Measurements from ENCODE around the gene DPP6.
"Not testable (repeated sequence)": the region's sequence is repeated elsewhere in the genome, so short reads cannot be mapped to it uniquely, and the experiment has no call there.

Gene DPP6

DNA sequence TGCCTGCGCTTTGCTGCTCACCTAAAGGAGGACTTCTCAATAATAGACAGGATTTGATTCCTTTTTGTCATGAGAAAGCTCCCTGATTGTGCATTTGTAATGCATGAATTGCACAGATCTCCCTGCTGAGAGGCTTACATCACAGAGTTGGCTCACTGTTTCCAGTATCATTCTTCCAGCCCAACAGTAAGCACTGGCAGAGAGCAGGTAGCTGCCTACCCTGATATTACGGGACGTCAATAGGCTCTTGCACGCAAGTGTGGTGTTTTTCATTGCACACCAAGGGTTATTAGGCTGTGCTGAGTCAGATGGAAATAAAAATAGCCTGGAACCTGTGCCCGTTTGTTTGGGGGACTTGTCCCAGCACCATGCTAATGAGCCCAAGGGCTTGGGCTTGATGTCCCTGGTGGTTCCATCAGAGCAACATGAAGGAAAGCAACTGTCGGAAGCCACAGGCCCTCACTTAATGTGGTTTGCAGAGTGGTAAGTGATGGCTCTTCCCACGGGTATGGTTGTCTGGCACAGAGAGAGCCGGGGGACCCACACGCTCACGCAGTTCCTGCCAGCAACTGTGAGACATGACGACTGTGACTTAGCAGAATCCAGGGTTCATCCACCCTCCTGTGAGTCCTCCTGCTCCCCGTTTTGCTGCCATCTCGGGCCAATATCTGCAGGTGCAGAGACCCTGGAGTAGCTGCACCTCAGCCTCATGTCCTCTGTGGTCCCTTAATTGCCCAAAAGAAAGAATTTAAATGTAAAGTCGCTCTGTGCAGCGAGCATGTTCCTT lies 20.4 kb downstream of the DPP6 start:
- not testable (repeated sequence) for DNase-seq (ENCODE audit: low read depth in 2 of 2)

DNA sequence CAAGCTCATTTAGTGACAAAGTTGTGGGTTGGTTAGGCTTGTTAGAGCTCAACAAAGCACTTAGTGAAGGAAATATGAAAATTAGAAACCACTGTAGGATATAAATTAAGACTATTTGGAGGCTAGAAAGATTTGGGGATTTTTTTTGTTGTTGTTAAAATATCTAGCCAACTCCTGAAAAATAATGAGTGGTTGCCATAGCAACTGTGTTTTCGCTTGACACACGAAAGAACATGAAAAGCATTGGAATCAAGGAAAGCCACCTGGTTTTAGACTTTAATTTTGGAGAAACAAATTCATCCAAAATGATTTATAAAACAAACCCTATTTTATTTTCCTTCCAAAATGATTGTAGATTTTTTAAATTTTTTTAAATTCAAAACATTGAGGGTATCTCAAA lies 26.3 kb downstream of the DPP6 start:
- not testable (repeated sequence) for DNase-seq (ENCODE audit: low read depth in 2 of 2)

DNA sequence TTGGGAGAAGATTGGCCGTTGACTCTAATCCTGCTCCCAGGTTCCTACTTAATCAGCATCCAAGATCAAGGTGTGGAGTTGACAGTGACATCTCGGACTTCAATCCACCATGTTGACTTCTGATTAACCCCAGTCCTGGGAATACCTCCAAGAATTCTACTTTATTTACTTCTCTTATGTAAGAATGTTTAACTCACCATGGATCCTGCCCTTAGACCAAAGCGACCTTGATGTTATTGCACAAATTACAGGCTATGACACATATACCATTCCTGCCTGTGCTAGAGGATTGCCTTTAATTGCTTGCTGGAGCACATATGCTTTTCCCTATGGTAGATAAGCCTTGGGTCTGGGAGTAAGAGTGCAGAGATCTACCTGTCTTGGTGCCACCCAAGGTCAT lies 28.1 kb downstream of the DPP6 start:
- DNase-seq (ENCODE audit: low read depth in 2 of 2): not testable (repeated sequence)

DNA sequence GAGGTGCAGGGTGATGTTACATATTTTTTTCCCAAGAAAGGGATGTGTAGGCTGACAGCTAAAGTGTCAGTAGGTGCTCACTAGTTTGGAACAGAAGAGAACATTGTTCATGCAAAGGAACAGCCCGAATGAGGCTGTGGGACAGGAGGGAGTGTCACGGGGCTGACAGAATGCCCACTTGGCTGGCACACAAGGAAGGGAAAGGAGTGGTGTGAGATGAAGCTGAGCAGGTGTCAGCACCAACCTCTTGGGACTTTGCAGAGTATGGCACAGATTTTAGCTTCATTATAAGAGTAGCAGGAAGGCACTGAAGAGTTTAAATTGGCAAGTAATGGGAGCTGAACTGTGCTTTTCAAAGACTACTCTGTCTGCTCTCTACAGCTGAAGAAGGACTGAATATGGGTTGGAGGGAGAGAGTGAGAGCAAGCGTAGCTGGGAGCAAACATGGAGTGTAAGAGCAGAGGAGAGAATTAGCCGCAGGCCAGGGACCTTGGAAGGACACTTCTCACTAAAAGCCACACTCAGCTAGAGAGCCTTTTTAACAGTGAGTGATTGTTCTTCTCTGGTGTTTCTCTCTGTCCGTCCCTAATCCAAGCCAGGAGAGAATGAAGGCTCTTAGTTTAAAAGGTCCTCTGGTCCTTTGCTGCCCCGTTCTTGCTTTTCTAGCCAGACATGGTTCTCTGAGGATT lies 35.0 kb downstream of the DPP6 start:
- DNase-seq (ENCODE audit: low read depth in 2 of 2): not testable (repeated sequence)

DNA sequence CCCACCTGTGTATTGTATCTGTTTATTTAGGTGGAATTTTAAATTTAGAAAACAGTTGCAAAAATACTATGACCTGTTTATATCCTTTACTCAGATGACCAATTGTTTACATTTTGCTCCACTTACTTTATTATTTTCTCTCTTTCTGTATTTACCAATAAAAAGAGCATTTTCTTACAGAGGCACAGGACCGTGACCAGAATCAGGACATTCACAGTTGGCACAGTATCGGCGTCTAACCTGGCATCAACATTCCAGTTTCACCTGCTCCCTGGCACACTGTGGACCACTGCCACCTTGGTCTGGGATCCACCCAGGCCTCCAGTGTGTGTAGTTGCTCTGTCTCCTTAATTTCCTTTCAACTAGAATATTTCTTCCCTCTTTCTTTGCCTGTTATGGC lies 39.9 kb downstream of the DPP6 start:
- not testable (repeated sequence) for DNase-seq (ENCODE audit: low read depth in 2 of 2)

DNA sequence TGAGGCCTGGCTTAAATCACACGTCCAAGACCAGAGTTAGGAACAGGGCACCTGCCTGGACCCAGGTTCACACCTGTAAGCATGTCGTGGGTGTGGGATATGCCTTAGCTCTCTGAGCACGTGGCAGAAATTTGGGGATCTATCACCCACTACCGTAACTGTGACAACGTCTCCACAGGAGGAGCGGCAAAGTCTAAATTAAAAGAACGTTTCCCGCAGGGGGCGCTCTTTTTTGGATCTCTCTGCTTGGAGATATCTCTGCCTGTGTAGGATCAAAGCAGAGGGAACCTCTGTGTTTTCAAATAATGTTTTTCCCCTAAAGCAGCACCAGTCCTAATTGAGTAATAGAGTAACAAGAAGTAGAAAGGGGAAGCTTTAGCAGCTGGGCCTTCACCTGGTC lies 43.0 kb downstream of the DPP6 start:
- DNase-seq (ENCODE audit: low read depth in 2 of 2): not testable (repeated sequence)

DNA sequence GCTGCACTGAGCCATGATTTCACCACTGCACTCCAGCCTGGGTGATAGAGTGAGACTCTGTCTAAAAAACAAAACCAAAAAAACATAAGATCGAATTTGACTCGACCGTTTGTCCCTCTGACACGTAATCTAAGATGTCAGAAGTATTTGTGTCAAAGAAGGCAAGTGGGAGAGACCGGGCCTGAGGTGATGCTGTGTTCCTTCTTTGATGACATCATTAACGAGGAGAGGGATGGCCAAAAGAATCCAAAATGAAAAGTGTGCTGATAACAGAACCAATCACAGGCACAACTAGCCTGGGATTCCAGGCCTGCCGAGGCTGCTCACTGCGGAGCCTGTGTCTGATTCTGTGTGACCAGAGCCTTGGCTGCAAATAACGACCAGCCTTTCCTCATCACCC lies 52.9 kb downstream of the DPP6 start:
- DNase-seq (ENCODE audit: low read depth in 2 of 2): not testable (repeated sequence)

DNA sequence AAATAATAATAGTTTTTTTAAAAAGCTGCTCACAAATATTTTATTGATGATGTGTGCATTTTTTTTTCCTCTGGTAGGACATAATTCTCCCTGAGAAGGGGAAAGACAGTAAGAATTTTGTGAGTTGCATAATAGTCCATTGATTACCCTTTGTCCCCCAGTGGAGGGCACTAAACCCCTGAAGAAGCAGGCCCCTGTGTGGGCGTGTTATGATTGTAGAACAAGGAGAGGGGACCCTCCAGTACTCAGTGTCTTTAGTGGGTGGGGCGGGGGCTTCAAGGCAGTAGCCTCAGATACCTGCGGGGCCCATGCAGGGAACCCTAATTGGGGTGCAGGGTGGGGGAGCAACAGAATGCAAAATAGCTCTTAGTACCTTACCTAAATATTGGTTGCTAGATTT lies 57.4 kb downstream of the DPP6 start:
- DNase-seq (ENCODE audit: low read depth in 2 of 2): not testable (repeated sequence)

DNA sequence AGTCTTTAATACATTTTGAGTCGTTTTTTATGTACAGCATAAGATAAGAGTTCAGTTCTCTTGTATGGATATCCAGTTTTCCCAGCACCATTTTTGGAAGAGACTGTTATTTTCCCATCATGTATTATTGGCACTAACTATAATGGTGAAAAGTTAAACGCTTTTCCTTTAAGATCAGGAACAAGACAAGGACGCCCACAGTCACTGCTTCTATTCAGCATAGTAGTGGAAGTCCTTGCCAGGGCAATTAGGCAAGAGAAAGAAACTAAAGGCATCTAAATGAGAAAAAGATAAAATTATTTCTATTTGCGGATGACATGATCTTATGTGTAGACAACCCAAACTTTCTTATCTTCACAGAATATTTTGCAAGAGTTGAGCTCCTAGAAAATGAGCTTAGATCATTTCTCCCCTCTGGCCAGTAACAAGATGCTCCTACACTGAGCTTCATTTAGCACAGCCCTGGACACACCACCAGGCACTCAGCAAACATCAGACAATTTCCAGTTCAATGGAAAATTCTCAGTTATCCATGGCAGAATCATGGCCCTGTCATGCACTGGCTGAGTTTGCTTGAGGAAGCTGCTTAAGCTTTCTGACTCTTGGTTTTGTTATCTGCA lies 61.6 kb downstream of the DPP6 start:
- DNase-seq (ENCODE audit: low read depth in 2 of 2): not testable (repeated sequence)

DNA sequence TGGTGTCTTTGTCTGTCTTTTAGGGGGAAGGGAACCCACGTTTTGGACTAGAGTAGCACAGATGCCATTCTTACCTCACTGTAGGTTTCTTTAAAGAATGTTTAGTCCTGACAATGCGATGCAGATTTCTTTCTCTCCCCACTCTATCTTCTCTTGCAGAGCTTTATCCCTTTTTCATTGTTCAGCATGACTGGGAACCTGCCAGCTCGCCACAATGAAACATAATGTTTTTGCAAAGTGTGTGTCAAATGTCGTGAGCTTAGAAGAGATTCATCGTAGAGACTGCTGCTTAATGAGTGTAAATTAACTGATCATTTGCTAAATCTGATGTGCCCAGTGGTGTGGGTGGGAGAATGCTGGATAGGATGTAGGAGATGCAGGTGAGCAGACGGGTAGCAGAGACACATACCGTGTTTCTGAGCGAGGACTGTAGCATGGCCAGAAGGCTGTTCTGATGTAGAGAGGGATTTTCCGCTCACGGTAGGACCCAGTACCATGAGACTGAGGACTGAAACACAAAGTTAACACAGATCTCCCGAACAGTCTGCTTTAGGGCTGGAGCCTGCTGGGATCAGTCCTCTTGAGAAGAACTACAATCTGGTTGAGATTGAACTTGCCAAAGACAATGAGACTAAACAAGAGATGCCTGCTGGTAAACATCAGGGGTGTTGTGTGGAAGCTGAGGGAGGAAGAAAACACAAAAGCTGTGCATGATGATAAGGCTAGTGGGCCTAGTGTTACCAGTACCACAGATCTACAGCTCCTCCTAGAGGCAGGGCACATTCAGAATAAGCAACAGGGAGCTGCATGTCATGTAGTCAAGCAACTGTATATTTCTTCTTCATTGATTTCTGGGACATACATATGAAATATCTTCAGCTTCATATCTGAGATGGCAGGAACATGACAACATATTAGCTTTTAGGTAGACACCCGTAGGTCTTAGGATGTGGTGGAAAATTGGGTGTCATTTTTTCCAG lies 65.5 kb downstream of the DPP6 start:
- not testable (repeated sequence) for DNase-seq (ENCODE audit: low read depth in 2 of 2)

DNA sequence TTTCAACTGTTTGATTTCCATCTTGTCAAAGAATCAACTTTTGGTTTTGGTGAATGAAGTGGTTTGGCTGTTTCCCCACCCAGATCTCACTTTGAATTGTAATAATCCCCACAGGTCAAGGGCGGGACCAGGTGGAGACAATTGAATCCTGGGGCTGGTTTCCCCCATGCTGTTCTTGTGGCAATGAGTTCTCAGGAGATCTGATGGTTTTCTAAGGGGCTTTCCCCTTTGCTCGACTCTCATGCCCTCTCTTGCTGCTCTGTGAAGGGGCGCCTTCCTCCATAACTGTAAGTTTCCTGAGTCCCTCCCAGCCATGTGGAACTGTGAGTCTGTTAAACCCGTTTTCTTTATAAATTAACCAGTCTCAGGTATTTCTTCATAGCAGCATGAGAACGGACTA lies 68.6 kb downstream of the DPP6 start:
- not testable (repeated sequence) for DNase-seq (ENCODE audit: low read depth in 2 of 2)

DNA sequence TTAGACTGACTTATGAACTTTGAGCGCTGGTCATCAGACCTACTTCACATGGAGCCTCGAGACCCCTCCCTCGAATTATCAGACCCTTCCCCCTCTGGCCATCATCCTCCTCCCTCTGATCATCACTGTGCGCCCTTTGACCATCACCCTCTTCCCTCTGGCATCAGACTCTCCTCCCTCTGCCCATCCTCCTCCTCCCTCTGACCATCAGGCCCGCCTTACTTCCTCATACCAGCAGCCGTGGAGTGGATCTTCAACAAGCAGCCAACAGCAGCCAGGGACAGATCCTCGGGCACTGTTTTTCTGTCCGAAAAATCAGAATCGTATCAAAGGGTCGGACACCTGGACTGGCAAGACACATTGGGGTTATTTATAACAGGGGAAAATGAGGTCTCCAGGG lies 70.5 kb downstream of the DPP6 start:
- DNase-seq (ENCODE audit: low read depth in 2 of 2): not testable (repeated sequence)

DNA sequence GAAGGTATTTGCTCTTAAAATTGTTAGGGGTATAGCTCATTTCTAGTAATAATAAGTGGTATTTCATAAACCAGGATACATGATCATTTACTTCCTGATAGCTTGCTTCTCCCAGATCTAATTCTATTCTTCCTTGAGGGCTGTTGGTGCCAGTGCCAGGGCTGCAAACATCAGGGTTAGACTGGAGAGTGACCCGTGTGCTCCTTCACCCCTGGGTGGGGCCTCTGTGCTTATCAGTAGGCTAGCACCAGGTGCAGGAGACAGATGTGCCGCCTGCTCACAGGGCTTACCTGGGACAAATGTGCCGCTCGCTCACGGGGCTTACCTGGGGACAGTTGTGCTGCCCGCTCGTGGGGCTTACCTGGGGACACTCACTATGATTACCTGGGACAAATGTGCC lies 71.2 kb downstream of the DPP6 start:
- not testable (repeated sequence) for DNase-seq (ENCODE audit: low read depth in 2 of 2)

DNA sequence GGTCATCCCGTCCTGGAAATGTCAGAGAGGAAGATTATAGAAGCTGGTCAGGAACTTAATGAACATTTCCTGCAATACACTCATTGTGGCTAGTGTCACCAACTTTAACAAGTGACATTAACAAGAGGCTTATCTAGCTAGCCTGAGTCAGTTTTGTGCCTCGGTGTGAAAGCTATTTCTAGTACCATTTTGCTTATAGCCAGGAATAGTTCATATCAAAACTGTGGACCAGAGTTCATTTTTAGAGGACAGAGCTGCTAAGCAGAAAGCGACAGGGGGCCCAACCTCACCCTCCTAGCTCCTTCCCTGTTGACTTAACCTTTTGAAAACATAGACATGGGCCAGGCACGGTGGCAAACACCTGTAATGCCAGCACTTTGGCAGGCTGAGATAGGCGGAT lies 76.9 kb downstream of the DPP6 start:
- not testable (repeated sequence) for DNase-seq (ENCODE audit: low read depth in 2 of 2)

DNA sequence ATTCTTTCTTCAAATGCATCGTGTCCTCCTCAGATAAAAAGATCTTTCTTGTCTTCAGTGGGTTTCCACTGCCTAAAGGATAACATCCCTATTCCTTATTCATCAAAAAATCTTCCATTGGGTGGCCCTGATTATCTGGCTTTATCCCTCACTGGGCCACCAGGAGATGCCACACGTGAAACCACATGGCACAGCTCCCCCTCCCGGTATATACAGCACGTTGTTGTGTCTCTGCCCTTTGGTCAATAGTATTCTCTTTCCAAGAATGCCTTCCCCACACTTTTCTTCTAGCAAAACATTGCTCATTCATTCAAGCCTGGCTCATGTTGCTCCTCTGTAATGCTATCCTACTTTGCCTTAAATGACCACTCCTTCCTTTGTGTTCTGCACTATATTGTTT lies 80.4 kb downstream of the DPP6 start:
- not testable (repeated sequence) for DNase-seq (ENCODE audit: low read depth in 2 of 2)

DNA sequence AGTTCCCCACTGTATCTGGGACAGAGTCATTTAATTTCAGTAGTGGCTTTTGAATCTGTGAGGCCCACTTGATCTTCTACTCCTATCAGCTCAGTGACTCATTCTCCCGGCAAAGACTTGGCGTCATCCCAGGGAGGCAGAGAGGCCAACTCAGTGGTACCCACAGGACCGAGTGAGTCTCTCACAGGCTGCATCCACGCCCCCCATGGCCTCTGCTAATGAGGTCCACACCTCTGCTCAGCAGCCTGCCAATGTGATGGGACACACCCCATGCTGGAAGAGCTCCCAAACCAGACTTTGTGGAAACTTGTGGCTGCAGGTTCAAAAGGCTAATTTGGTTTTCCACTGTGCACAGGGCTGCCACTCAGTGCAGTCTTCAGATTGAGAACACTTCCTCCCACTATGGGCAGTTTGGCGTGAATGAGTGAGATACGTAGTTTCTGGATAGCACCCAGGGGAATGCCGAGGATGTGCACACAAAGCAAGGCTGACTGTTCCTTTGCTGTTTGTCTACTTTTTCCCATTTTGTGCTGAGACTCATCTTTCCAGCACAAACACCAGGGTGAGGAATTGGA lies 81.6 kb downstream of the DPP6 start:
- not testable (repeated sequence) for DNase-seq (ENCODE audit: low read depth in 2 of 2)

DNA sequence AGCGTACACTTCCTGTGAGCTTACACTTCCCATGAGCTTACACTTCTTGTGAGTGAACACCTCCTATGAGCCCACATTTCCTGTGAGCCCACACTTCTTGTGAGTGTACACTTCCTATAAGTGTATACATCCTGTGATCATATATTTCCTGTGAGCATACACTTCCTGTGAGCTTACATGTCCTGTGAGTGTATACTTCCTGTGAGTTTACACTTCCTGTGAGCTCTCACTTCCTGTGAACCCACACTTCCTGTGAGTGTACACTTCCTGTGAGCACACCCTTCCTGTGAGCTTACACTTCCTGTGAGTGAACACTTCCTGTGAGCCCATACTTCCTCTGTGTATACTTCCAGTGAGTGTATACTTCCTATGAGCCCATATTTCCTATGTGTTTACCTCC lies 82.5 kb downstream of the DPP6 start:
- DNase-seq (ENCODE audit: low read depth in 2 of 2): not testable (repeated sequence)

DNA sequence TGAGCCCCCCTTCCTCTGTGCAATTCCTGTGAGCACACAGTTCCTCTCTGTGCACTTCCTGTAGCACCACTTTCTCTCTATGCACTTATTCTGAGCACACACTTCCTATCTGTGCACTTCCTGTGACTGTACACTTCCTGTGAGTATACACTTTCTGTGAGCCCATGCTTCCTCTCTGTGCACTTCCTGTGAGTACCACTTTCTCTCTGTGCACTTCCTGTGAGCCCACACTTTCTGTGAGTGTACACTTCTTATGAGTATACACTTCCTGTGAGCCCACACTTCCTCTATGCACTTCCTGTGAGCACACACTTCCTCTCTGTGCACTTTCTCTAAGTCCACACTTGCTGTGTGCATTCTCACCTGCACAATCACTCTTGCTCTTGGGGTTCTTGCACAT lies 83.4 kb downstream of the DPP6 start:
- not testable (repeated sequence) for DNase-seq (ENCODE audit: low read depth in 2 of 2)

DNA sequence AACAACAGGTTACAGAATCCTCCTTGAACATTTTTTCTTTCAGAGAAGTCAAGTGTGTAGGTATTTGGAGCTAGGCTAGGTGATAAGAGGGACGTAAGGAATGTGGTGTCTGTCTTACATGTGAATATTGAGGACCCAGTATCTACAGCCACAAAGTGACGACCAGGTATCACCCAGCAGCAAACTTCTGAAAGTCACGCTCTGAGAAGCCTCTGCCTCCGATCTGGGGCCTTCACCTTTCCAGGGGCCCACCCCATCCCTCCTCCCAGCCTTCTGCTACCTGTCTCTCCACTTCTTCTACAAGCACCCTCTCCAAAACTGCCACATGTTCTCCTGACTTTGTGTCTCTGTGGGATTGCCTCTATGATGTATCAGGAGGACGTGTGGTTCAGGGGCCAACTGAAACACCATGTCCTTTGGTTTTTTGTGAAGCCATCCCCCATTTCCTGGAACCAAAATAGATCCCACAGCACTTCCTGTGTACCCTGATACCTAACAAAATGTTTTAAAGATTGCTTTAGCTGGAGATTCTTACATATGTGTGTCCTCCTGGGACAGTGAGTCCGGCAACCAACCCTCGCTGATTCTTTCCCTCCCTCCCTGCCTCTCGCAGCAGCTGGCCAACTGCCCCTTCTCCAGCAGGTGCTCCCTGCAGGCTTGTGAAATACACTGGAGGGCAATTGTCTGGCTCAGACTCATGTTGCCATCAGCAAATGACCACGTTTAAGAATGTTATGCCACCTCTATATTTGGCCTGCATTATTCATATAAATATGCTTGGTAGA lies 93.9 kb downstream of the DPP6 start:
- DNase-seq (ENCODE audit: low read depth in 2 of 2): not testable (repeated sequence)

DNA sequence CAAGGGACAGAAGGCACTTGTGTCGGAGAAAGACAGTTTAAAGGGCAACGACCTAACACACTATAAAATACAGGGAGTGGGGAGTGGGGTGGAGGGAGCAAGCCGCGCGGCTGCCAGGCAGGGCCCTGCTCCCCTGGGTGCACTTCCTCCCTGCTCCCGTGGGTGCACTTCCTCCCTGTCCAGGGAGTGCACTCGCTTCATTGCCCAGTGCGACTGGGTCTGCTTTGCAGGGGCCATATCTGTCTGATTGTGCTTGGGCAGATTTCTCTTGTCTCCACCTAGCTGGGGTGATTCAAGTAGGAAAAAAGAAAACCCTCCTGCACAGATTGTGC lies 94.5 kb downstream of the DPP6 start:
- not testable (repeated sequence) for DNase-seq (ENCODE audit: low read depth in 2 of 2)

Data from fibroblast of skin of left biceps (primary cell).